Lung (tissue), 12 donors: ENCODE data around the gene LCLAT1. TPM values are rescaled to one million over a fixed set of nuclear protein-coding genes. Genes with fewer than 3 reads are reported as not detected.
A peak's percentile ranks its signal among the peaks of the same experiment; 100 is the strongest.

Experiments used
- ATAC-seq: fragments of 200-7000 bp; cut with Tn5 transposase; one replicate; pipeline ENCODE4 v1.9.1; 2020; ENCODE audit warnings: moderate number of reproducible peaks; ENCODE audit not compliant: insufficient read depth, low FRiP score
- DNase-seq, 3 donors: peaks; one replicate each; pipeline ENCODE4 v3.0.0-alpha.2; 2013 to 2017
- H3K27ac ChIP-seq, 2 donors: one replicate each; pipeline ENCODE4 v1.5.1; 2013; ENCODE audit warnings: mild to moderate bottlenecking in 2 of 2, moderate library complexity in 2 of 2, control low read depth in 1 of 2, inconsistent platforms in 1 of 2, low read depth in 1 of 2, low read length in 1 of 2
- H3K27me3 ChIP-seq, 3 donors: one replicate each; pipeline ENCODE4 v1.5.1; 2013; ENCODE audit warnings: low read length in 2 of 3; ENCODE audit not compliant: control insufficient read depth in 3 of 3, insufficient read depth in 3 of 3
- H3K36me3 ChIP-seq, 4 donors: one replicate each; pipeline ENCODE4 v1.5.1; 2013; ENCODE audit warnings: low read length in 4 of 4, mild to moderate bottlenecking in 1 of 4, moderate library complexity in 1 of 4; ENCODE audit not compliant: control insufficient read depth in 4 of 4, insufficient read depth in 4 of 4
- H3K4me1 ChIP-seq, 5 donors: one replicate each; pipeline ENCODE4 v1.5.1; 2013; ENCODE audit warnings: low read length in 5 of 5, mild to moderate bottlenecking in 2 of 5, moderate library complexity in 1 of 5; ENCODE audit not compliant: control insufficient read depth in 5 of 5, insufficient read depth in 5 of 5
- H3K4me3 ChIP-seq: one replicate; pipeline ENCODE4 v1.5.1; 2013; ENCODE audit warnings: mild to moderate bottlenecking, control low read depth, moderate library complexity
- H3K9ac ChIP-seq, 2 donors: one replicate each; pipeline ENCODE4 v1.5.1; 2013; ENCODE audit warnings: low read length in 2 of 2, control low read depth in 1 of 2; ENCODE audit not compliant: insufficient read depth in 1 of 2
- H3K9me3 ChIP-seq, 4 donors: one replicate each; pipeline ENCODE4 v1.5.1; 2013; ENCODE audit warnings: low read length in 3 of 4, mild to moderate bottlenecking in 1 of 4, moderate library complexity in 1 of 4; ENCODE audit not compliant: control insufficient read depth in 4 of 4, insufficient read depth in 3 of 4
- WGBS, 2 donors: extraction: QIAGEN DNeasy Blood & Tissue Kit; methylation state at CpG; one replicate each; pipeline ENCODE4 v1.1.7; 2013; 5-methylcytosine and 5-hydroxymethylcytosine counted together
- polyA plus RNA-seq, 2 donors: library from polyadenylated mRNA; stranded (reverse); fragments of 200-250 nt; gene quantifications; one replicate each; pipeline ENCODE4 v1.2.1, GENCODE V29; 2013
- total RNA-seq, 2 donors: library from RNA; depleted of rRNA in 1 of 2; stranded (reverse); fragments of >200 nt in 1 of 2; gene quantifications; one replicate each; pipeline ENCODE4 v1.2.1, GENCODE V29; 2014 to 2021
- TF ChIP-seq, protein P1 (sequence below): IDR thresholded peaks from 2 replicates; pipeline ENCODE4 v1.5.1; 2012; ENCODE audit warnings: mild to moderate bottlenecking; ENCODE audit errors: control extremely low read depth, extremely low read depth
- donor health status: control.
- donor health status: control.
- donor health status: Bipolar disorder and iron deficiency.
- donor health status: healthy.
- donor health status: DM: yes; HTN: yes; CAD: no.

Gene LCLAT1
- total and polyA plus RNA-seq, 4 donors, result 2.4 to 24.2 (median 10.8) TPM

DNA sequence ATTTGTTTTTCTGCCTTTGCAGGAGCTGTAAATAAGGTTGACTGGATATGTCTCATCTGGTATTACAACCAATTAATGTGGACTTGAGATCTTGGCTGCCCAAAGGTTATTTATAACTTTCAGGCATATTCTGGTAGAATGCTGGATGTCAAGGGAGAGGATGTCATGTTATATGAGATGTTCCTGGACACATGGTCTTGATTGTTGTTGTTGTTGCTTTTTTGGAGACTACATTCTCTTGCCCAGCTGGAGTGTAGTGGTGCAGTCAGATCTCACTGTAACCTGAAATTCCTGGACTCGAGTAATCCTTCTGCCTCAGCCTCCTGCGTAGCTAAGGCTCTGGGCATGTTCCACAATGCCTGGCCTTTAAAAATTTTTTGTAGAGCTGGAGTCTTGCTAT is 83.3 kb downstream of the LCLAT1 start:
- DNase-seq, result no peak
- H3K9me3 ChIP-seq, result peaks cover 0 to 2% (median under 1%) of the 10 kb centered on the region in 4 donors
- no peaks in the 10 kb centered on the region for H3K4me1 ChIP-seq
- TF ChIP-seq, protein P1, sequence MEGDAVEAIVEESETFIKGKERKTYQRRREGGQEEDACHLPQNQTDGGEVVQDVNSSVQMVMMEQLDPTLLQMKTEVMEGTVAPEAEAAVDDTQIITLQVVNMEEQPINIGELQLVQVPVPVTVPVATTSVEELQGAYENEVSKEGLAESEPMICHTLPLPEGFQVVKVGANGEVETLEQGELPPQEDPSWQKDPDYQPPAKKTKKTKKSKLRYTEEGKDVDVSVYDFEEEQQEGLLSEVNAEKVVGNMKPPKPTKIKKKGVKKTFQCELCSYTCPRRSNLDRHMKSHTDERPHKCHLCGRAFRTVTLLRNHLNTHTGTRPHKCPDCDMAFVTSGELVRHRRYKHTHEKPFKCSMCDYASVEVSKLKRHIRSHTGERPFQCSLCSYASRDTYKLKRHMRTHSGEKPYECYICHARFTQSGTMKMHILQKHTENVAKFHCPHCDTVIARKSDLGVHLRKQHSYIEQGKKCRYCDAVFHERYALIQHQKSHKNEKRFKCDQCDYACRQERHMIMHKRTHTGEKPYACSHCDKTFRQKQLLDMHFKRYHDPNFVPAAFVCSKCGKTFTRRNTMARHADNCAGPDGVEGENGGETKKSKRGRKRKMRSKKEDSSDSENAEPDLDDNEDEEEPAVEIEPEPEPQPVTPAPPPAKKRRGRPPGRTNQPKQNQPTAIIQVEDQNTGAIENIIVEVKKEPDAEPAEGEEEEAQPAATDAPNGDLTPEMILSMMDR, result no peak
- no peak overlapping the region for H3K4me3 ChIP-seq
- 96 to 97% methylated on average over 2 of the region's 2 CpGs for WGBS, 2 donors
- H3K27ac ChIP-seq, result no peak overlapping the region
- peaks cover 5 to 15% (median 10%) of the 10 kb centered on the region in 4 donors for H3K36me3 ChIP-seq
- no peak overlapping the region for H3K9ac ChIP-seq
- ATAC-seq, result no peak
- H3K27me3 ChIP-seq, result no peaks in the 10 kb centered on the region

GRCh38 chr2:30541680-30542079 is 94.6 kb downstream of the LCLAT1 start:
- Histone ChIP-seq H3K4me1 (peaks cover 0 to 12% (median 6%) of the 10 kb centered on the region in 5 donors), H3K9ac (no peak overlapping the region), H3K9me3 (peaks cover 0 to 7% (median 0%) of the 10 kb centered on the region in 4 donors), H3K27ac (no peak overlapping the region), H3K36me3 (peaks cover 0 to 5% (median 0%) of the 10 kb centered on the region in 4 donors), H3K27me3 (no peaks in the 10 kb centered on the region), H3K4me3 (no peak overlapping the region)
- DNase-seq (no peak), ATAC-seq (no peak)
- TF ChIP-seq, protein P1, result no peak
- WGBS, 2 donors, result 100% methylated on average over 1 of the region's 1 CpG

GRCh38 chr2:30545875-30546274 is 98.8 kb downstream of the LCLAT1 start:
- Histone ChIP-seq H3K36me3 (peaks cover 0 to 3% (median 0%) of the 10 kb centered on the region in 4 donors), H3K9me3 (peaks cover 0 to 7% (median 0%) of the 10 kb centered on the region in 4 donors), H3K4me1 (peaks cover 0 to 12% (median 6%) of the 10 kb centered on the region in 5 donors), H3K27me3 (no peaks in the 10 kb centered on the region), H3K9ac (no peak overlapping the region), H3K27ac (no peak overlapping the region), H3K4me3 (no peak overlapping the region)
- ATAC-seq (no peak), DNase-seq (peak in 1 of 3 donors; percentile 25)
- TF ChIP-seq, protein P1, result no peak
- whole genome bisulfite sequencing, 2 donors, result 91 to 96% methylated on average over 1 of the region's 1 CpG

DNA sequence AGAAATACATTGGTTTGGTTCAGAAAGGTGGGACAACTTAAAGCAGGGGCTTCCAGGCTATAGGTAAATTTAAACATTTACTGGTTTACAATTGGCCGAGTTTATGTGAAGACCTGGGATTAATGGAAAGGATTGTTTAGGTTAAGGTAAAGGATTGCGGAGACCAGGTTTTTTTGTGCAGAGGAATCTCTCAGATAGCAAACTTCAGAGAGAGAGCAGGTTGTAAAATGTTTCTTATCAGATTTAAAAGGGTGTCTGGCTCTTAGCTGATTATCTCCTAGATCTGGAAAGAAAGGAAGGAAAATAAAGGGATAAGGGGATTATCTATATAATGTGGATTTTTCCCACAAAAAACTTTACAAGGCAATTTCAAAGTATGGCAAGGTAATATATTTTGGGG is 101.3 kb downstream of the LCLAT1 start:
- Histone ChIP-seq H3K9ac (no peak overlapping the region), H3K27ac (no peak overlapping the region), H3K4me1 (peaks cover 0 to 12% (median 6%) of the 10 kb centered on the region in 5 donors), H3K36me3 (peaks cover 0 to 5% (median under 1%) of the 10 kb centered on the region in 4 donors), H3K9me3 (no peaks in the 10 kb centered on the region), H3K4me3 (no peak overlapping the region), H3K27me3 (no peaks in the 10 kb centered on the region)
- ATAC-seq (no peak), DNase-seq (no peak)
- TF ChIP-seq, protein P1, result no peak
- 94 to 99% methylated on average over 2 of the region's 2 CpGs for WGBS, 2 donors
